ENCODE data around the gene IFNA4.
"Not testable (repeated sequence)": the region's sequence is repeated elsewhere in the genome, so short reads cannot be mapped to it uniquely, and the experiment has no call there.

IFNA4 gene

DNA sequence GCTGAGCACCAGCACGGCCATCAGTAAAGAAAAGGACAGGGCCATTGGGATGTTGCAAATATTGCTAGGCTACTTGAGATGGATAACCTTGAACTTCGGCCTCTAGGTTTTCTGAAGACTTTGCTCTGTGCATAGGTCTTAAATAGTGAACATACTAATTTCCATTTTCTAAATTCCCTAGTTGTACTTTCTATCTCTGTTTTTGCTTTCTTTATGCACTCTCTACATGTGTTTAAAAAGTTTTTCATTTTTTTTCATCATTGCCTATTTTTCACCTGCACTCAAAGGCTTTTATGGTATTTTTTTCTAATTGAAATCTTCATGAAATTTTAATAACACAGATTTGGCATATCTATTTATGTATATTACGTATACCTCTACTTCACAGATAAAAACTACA, at the start of gene IFNA4:
TSS of gene IFNA4 (minus strand) at position 101 of the 400 bp plus-strand sequence. CDS start at position 45, 56 bp downstream.
- DNase-seq (ENCODE audit: low spot score): not testable (repeated sequence)

DNA sequence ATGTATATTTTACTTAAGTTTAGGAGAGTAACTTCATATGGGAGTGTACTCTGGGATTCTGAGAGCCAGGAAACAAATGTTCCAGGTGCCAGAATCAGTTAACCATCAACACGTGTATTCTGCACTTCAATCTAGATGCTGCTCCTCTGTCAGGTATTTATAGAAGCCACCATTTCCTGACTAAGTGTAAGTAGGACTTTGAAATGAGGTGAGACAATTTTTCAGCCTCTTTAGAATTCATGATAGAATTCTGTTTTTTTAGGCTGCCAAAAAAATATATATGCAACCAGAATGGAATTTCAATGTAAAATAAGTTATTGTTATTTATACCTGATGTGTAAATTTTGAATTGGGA, 49.0 kb upstream of the IFNA4 start:
- DNase-seq (ENCODE audit: low spot score): not testable (repeated sequence)

DNA sequence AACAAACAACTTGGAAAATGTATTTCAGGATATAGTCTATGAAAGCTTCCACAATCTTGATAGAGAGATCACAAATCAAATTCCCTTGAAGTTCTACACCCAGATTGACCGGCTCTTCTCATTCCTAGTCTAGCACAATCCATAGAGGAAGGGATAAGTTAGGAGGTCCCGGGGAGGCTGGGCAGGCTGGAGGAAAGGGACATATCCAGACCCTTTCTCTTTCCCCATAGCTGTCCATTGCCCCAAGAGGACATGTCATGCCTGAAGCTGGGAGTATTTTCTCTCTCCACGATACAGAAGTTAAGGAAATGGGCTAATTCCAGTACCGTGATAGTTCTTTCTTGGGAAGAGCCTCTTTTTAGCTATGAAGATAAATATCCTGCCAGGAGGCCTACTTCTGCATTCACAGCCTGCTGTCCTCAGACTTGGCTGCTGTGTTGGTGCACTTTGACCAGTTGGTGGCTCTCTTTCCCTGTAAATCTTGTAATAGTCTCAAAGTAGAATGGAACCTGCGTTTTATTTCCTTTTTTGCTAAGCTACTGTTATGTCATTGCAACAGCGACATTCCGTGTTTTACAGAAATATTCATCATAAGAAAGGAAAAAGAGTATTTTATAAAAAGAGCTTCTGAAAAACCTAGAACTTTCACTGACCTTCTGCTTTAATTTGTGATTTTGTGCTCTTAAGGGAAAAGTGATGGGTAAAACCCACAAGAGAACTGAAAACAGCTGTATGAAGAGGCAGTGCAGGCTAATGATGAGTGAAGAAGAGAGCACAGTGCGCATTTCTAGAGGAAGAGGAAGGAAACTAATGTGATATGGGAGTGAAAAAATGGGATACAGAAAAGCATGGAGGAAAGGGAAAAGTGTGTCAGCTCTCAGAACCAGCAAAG, 48.3 kb upstream of the IFNA4 start:
- DNase-seq (ENCODE audit: low spot score): not testable (repeated sequence)

DNA sequence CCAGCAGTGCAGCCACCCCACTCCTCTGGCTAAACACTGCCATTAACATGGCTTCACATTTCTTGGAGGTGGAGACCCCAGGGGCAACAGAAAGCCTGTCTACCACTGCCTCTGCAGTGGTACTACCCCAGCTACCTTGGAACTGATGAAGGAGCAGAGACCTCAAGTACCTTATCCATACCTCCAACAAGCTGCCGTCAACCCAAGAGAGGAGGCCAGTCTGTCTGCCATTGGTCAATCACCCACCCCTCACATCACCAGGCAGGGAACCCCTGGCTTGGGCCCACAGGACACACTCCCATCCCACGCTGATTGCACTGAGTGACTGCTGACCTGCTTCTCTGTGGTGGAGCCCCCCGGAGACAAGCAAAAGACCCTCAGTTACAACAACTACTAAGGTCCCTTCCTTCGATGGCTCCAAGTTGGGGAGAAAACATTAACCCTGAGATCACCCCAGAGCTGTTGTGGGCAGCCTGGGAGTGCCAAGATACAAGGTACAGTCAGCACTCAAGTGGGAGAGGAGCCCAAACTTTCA, 46.8 kb upstream of the IFNA4 start:
- no peak for DNase-seq (ENCODE audit: low spot score)

DNA sequence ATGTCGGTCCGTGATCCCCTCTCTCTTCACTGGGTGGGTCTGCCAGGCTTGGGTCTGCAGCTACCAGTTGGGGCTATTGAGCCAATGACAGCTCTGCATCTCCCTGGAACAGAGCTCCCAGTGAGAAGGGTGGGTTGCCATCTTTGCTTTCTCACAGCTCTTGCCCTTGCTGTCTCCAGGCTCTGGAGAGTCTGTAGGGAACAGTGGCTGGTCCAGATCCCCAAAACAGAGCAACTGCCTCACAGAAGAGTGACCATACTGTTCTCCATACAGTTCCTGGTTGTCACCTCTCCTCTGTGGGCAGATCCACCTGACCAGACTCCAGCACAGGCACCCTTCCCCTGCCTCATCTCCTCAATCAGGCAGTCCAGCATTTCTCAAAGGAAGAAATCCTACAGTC, 45.9 kb upstream of the IFNA4 start:
- no peak for DNase-seq (ENCODE audit: low spot score)

DNA sequence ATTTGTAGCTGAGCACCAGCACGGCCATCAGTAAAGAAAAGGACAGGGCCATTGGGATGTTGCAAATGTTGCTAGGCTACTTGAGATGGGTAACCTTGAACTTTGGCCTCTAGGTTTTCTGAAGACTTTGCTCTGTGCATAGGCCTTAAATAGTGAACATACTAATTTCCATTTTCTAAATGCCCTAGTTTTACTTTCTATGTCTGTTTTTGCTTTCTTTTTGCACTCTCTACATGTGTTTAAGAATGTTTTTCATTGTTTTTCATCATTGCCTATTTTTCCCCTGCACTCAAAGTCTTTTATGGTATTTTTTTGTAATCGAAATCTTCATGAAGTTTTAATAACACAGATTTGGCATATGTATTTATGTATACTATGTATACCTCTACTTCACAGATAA, 40.7 kb upstream of the IFNA4 start, which contains the start of gene IFNA17:
TSS of gene IFNA17 (minus strand) at position 101 of the 400 bp plus-strand sequence. CDS start at position 52, 49 bp downstream.
- no peak for DNase-seq (ENCODE audit: low spot score)

DNA sequence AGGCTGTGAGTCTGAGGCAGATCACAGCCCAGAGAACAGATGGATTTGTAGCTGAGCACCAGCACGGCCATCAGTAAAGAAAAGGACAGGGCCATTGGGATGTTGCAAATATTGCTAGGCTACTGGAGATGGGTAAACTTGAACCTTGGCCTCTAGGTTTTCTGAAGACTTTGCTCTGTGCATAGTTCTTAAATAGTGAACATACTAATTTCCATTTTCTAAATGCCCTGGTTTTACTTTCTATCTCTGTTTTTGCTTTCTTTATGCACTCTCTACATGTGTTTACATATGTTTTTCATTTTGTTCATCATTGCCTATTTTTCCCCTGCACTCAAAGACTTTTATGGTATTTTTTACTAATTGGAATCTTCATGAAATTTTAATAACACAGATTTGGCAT, 29.8 kb upstream of the IFNA4 start, which contains the start of gene IFNA16:
TSS of gene IFNA16 (minus strand) at position 101 of the 400 bp plus-strand sequence. CDS start at position 95, 6 bp downstream.
- not testable (repeated sequence) for DNase-seq (ENCODE audit: low spot score)

DNA sequence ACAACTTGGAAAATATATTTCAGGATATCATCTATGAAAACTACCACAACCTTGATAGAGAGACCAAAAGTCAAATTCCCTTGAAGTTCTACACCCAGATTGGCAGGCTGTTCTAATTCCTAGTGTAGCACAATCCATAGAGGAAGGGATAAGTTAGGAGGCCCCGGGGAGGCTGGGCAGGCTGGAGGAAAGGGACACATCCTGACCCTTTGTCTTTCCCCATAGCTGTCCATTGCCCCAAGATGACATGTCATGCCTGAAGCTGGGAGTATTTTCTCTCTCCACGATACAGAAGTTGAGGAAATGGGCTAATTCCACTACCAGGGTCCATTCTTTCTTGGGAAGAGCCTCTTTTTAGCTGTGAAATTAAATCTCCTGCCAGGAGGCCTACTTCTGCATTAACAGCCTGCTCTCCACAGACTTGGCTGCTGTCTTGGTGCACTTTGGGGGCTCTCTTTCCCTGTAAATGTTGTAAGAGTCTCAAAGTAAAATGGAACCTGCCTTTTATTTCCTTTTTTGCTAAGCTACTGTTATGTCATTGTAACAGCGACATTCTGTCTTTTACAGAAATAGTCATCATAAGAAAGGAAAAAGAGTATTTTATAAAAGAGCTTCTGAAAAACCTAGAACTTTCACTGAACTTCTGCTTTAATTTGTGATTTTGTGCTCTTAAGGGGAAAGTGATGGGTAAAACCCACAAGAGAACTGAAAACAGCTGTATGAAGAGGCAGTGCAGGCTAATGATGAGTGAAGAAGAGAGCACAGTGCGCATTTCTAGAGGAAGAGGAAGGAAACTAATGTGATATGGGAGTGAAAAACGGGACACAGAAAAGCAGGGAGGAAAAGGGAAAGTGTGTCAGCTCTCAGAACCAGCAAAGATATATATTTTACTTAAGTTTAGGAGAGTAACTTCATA, 26.3 kb upstream of the IFNA4 start:
- not testable (repeated sequence) for DNase-seq (ENCODE audit: low spot score)

DNA sequence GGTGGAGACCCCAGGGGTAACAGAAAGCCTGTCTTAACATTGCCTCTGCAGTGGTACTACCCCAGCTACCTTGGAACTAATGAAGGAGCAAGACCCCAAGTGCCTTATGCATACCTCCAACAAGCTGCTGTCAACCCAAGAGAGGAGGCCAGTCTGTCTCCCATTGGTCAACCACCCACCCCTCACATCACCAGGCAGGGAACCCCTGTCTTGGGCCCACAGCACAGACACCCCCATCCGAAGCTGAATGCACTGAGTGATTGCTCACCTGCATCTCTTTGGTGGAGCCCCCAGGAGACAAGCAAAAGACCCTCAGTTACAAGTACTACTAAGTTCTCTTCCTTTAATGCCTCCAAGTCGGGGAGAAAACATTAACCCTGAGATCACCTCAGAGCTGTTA, 24.8 kb upstream of the IFNA4 start:
- not testable (repeated sequence) for DNase-seq (ENCODE audit: low spot score)

DNA sequence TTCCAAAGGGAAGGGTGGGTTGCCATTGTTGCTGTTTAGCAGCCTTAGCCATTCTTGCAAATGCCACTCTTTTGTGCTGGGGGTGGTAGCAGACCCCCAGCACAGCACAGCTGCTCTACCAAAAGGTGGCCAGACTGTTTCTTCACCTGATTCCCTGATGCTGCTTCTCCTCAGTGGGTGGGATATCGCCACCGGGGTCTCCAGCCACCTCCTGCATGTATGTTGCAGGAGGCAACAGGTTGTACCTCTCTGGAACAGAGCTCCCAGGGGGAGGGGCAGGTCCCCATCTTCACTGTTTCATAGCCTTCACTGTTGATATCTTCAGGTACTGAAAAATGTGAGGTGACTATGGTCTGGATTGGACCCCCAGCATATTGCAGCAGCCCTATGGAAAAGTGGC, 23.4 kb upstream of the IFNA4 start:
- not testable (repeated sequence) for DNase-seq (ENCODE audit: low spot score)

DNA sequence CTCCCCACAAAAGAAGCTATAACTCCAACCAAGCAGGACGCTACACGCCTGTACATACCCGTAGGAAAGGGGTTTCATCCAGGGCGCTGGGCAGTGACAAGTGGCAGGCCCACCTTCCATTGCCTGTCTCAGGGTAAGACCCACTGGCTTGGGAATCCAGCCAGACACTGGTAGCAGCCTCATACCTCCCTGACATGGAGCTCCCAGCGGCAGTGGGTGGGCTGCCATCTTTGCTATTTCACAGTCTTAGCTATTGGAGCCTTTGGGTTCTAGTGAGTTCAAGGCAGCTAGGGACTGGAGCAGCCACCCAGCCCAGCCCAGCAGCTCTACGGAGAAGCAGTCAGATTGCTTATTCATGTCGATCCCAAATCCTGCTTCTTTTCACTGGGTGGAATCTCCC, 22.9 kb upstream of the IFNA4 start:
- DNase-seq (ENCODE audit: low spot score): no peak

DNA sequence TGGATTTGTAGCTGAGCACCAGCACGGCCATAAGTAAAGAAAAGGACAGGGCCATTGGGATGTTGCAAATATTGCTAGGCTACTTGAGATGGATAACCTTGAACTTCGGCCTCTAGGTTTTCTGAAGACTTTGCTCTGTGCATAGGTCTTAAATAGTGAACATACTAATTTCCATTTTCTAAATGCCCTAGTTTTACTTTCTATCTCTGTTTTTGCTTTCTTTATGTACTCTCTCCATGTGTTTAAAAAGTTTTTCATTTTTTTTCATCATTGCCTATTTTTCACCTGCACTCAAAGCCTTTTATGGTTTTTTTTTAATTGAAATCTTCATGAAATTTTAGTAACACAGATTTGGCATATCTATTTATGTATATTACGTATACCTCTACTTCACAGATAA, 19.7 kb upstream of the IFNA4 start, which contains the start of gene IFNA10:
TSS of gene IFNA10 (minus strand) at position 101 of the 400 bp plus-strand sequence. CDS start at position 55, 46 bp downstream.
- DNase-seq (ENCODE audit: low spot score): not testable (repeated sequence)

DNA sequence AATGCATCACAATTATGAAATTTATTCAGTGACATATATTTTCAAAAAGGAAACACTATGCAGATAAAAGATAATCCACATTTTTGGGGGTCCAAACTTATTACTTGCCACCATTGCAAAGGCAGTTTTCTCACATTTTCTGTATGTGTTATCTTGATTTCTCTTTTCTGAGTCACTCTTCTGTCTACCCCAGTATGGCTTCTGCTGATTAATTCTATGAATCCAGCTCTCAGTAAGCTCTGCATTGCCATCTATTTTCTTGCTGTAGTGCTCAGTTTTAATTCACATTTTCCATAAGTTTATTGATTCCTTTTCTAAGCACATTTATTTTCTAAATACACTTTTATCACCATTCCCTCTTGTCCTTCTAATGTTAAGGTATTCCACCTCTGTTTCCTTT, 17.8 kb upstream of the IFNA4 start:
- DNase-seq (ENCODE audit: low spot score): no peak

DNA sequence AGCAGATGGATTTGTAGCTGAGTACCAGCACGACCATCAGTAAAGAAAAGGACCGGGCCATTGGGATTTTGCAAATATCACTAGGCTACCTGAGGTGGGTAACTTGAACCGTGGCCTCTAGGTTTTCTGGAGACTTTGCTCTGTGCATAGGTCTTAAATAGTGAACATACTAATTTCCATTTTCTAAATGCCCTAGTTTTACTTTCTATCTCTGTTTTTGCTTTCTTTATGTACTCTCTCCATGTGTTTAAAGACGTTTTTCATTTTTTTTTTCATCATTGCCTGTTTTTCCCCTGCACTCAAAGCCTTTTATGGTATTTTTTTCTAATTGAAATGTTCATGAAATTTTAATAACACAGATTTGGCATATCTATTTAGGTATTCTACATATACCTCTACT, 14.7 kb upstream of the IFNA4 start, which contains the start of gene IFNA7:
TSS of gene IFNA7 (minus strand) at position 101 of the 400 bp plus-strand sequence. CDS start at position 61, 40 bp downstream.
- DNase-seq (ENCODE audit: low spot score): not testable (repeated sequence)

DNA sequence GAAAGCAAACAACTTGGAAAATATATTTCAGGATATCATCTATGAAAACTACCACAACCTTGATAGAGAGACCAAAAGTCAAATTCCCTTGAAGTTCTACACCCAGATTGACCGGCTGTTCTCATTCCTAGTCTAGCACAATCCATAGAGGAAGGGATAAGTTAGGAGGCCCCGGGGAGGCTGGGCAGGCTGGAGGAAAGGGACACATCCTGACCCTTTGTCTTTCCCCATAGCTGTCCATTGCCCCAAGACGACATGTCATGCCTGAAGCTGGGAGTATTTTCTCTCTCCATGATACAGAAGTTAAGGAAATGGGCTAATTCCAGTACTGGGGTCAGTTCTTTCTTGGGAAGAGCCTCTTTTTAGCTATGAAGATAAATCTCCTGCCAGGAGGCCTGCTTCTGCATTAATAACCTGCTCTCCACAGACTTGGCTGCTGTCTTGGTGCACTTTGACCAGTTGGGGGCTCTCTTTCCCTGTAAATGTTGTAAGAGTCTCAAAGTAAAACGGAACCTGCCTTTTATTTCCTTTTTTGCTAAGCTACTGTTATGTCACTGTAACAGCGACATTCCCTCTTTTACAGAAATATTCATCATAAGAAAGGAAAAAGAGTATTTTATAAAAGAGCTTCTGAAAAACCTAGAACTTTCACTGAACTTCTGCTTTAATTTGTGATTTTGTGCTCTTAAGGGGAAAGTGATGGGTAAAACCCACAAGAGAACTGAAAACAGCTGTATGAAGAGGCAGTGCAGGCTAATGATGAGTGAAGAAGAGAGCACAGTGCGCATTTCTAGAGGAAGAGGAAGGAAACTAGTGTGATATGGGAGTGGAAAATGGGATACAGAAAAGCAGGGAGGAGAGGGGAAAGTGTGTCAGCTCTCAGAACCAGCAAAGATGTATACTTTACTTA, 7.7 kb upstream of the IFNA4 start:
- DNase-seq (ENCODE audit: low spot score): not testable (repeated sequence)

DNA sequence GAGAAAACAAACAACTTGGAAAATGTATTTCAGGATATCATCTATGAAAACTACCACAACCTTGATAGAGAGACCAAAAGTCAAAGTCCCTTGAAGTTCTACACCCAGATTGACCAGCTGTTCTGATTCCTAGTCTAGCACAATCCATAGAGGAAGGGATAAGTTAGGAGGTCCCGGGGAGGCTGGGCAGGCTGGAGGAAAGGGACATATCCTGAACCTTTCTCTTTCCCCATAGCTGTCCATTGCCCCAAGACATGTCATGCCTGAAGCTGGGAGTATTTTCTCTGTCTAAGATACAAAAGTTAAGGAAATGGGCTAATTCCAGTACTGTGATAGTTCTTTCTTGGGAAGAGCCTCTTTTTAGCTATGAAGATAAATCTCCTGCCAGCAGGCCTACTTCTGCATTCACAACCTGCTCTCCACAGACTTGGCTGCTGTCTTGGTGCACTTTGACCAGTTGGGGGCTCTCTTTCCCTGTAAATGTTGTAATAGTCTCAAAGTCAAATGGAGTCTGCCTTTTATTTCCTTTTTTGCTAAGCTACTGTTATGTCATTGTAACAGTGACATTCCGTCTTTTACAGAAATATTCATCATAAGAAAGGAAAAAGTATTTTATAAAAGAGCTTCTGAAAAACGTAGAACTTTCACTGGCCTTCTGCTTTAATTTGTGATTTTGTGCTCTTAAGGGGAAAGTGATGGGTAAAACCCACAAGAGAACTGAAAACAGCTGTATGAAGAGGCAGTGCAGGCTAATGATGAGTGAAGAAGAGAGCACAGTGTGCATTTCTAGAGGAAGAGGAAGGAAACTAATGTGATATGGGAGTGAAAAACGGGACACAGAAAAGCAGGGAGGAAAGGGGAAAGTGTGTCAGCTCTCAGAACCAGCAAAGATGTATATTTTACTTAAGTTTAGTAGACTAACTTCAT, 4.3 kb downstream of the IFNA4 start:
- DNase-seq (ENCODE audit: low spot score): not testable (repeated sequence)

DNA sequence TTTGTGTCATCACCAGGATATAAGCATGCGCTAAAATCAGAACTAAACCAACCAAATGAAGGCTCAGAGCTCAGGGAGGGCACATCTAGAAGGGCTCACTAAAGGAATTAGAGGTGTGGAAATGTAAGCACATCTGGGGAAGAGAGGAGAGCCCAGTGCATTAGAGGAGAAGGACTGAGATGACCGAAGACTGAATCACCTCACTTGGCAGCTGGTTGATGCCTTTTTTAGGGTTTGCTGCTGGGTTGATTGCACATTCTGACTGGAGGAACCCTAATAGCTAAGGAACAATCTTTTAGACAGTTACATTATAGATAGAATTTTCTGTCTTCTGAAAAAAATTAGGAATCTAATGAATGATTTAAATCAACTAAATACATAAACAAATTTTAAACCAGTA, 12.7 kb downstream of the IFNA4 start:
- no peak for DNase-seq (ENCODE audit: low spot score)

DNA sequence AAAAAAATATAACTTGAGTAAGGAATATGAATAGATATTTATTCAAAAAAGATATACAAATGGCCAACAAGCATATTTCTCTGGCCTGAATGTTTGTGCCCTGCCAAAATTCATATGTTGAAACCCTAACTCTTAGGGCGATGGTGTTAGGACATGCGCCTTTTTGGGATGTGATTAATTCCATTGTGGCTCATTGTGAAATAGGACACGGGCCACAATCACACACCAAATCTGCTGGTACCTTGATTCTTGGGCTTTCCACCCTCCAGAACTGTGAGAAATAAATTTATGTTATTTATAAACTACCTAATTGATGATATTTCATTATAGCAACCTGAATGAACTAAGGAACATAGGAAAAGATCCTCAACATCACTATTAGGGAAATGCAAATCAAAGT, 15.2 kb downstream of the IFNA4 start:
- DNase-seq (ENCODE audit: low spot score): no peak

DNA sequence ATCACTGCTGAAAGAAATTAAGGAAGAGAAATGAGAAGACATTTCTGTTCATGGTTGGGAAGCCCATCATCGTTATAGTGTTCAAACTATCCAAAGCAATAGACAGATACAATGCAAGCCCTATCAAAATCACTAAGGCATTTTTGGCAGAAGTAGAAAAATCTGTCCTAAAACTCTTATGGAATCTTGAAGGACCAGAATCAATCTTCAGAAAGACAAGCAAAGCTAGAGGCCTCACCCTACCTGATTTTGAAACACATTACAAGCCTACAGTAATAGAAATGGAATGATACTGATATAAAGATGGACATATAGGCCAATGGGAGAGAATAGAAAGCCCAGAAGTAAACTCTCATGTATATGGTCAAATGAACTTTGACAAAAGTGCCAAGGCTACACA, 16.0 kb downstream of the IFNA4 start:
- no peak for DNase-seq (ENCODE audit: low spot score)

DNA sequence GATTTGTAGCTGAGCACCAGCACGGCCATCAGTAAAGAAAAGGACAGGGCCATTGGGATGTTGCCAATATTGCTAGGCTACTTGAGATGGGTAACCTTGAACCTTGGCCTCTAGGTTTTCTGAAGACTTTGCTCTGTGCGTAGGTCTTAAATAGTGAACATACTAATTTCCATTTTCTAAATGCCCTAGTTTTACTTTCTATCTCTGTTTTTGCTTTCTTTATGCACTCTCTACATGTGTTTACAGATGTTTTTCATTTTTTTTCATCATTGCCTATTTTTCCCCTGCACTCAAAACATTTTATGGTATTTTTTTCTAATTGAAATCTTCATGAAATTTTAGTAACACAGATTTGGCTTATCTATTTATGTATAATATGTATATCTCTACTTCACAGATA, 20.8 kb downstream of the IFNA4 start, which contains the start of gene IFNA21:
TSS of gene IFNA21 (minus strand) at position 101 of the 400 bp plus-strand sequence. CDS start at position 53, 48 bp downstream.
- not testable (repeated sequence) for DNase-seq (ENCODE audit: low spot score)

Data from HuH-7.5 (cell line).